ENCODE data around the gene PPP1CB.

PPP1CB gene

DNA sequence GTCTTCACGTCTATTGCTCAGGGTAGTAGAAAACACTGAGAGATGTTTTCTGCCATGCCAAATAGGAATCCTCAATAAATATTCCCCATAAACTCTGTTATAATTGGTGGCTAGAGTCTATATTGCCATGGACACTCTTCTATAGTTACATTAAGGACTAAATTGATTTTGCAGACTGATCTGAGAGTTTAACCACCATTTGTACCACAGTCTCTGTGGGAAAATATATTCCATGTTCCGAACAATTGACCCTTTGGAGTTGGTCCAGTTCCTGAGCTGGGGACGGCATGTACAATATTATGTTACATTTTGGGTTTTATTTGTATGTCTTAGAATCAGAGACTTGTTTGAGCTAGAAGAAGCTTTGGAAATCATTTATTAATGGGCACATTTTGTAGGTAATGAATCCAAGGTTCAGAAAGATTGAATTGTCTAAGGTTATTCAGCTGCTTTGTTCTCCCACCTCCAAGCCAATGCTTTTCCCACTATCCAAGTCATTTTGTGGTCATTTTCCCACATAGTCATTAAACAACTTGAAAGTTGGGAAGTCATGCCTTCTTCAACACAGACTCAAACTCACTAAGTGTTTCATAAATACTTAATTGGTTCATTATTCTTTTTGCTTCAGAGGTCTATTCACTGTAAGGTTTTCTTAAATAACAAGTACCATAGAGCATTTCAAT is 5.1 kb upstream of the PPP1CB start:
- no peak for DNase-seq (ENCODE audit: insufficient read length)
- FAIRE-seq, result no peak
- TF ChIP-seq TAF1 (IDR thresholded peaks at IDR 0.05; ENCODE audit: borderline replicate concordance, low read depth, low read length) (no peak), POLR2AphosphoS5 (IDR thresholded peaks at IDR 0.05; ENCODE audit: low read depth, low read length) (no peak), POLR2A (IDR thresholded peaks at IDR 0.05; ENCODE audit: low read depth, low read length) (no peak)

DNA sequence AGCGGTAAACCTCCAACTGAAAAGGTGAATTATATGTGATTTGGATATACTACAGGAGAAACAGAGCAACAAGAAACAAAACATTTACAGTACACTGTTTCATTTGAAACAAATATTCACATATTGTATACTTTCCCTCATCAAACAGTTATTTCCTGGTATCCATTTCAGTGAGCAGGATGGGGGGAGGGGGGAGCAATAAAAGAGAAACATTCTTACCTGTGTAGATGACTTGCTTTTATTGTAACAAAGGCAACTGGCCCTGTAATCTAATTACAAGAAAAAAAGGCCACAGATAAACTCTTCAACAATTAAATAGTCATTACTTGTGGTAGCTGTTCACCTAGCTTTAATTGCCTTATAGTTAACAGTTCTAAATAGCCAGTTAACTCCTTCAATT is 3.9 kb upstream of the PPP1CB start:
- FAIRE-seq (no peak), DNase-seq (ENCODE audit: insufficient read length) (no peak)
- TF ChIP-seq TAF1 (IDR thresholded peaks at IDR 0.05; ENCODE audit: borderline replicate concordance, low read depth, low read length) (no peak), POLR2AphosphoS5 (IDR thresholded peaks at IDR 0.05; ENCODE audit: low read depth, low read length) (no peak), POLR2A (IDR thresholded peaks at IDR 0.05; ENCODE audit: low read depth, low read length) (no peak)

DNA sequence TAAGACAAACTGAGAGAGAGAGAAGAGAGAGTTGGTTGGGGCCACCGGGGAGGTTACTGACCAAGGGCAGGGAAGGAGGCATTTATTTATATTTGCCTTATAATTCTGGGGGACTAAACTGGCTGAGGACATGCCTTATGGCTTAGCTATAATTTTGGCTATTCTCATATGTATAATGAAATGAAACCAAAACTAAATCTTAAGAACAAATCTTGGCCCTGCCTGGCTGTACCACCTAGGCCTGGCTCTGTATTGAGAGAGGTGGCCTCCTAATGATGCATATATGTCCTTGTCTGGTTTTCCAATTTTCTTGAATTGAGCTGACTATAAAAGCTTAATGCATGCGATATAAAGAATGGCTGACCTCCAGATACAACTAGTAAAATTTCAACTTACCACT is 3.5 kb upstream of the PPP1CB start:
- no peak for DNase-seq (ENCODE audit: insufficient read length)
- TF ChIP-seq TAF1 (IDR thresholded peaks at IDR 0.05; ENCODE audit: borderline replicate concordance, low read depth, low read length) (no peak), POLR2AphosphoS5 (IDR thresholded peaks at IDR 0.05; ENCODE audit: low read depth, low read length) (no peak), POLR2A (IDR thresholded peaks at IDR 0.05; ENCODE audit: low read depth, low read length) (no peak)
- FAIRE-seq, result no peak

DNA sequence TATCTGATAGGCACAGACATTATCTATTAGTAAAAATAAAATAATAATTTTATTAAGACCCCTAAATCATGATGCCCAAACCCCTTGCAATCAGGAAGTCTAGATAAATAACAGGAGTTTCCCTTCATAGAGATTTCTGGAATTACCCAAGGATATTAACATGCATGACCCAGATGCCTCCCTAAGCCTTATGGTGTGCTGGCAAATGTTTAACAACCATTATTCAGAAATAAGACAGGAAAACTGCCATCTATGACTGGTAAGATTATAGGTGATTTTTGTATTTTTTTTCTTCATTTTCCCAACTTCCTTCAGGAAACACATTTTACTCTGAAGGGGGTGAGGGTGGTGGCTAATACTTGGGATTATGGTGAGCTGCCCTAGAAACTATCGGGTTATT is 2.7 kb upstream of the PPP1CB start:
- TF ChIP-seq POLR2A (IDR thresholded peaks at IDR 0.05; ENCODE audit: low read depth, low read length) (no peak), TAF1 (IDR thresholded peaks at IDR 0.05; ENCODE audit: borderline replicate concordance, low read depth, low read length) (no peak), POLR2AphosphoS5 (IDR thresholded peaks at IDR 0.05; ENCODE audit: low read depth, low read length) (no peak)
- DNase-seq (ENCODE audit: insufficient read length) (no peak), FAIRE-seq (no peak)

DNA sequence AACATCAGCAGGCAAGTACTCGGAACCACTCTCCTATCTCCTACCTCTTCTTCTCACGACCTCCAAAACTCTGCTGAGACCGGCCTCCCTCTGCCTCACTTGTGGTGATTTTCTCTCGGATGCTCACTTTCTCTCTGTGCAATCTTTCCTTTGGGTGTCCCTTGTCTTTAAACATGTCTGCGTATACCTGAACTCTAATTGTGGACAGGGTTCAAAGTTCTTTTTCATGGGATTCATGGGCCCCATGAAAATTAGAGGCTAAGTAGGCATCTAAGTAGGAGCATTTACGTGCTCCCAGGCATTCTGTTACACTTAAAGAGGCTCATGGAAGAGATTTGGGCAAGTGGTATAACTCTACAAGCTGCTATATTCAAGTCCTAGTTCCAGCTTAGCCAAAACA is 2.1 kb upstream of the PPP1CB start:
- DNase-seq (ENCODE audit: insufficient read length), result no peak
- no peak for FAIRE-seq
- no peak for TF ChIP-seq TAF1 (IDR thresholded peaks at IDR 0.05; ENCODE audit: borderline replicate concordance, low read depth, low read length)
- TF ChIP-seq POLR2AphosphoS5 (IDR thresholded peaks at IDR 0.05; ENCODE audit: low read depth, low read length), result no peak

DNA sequence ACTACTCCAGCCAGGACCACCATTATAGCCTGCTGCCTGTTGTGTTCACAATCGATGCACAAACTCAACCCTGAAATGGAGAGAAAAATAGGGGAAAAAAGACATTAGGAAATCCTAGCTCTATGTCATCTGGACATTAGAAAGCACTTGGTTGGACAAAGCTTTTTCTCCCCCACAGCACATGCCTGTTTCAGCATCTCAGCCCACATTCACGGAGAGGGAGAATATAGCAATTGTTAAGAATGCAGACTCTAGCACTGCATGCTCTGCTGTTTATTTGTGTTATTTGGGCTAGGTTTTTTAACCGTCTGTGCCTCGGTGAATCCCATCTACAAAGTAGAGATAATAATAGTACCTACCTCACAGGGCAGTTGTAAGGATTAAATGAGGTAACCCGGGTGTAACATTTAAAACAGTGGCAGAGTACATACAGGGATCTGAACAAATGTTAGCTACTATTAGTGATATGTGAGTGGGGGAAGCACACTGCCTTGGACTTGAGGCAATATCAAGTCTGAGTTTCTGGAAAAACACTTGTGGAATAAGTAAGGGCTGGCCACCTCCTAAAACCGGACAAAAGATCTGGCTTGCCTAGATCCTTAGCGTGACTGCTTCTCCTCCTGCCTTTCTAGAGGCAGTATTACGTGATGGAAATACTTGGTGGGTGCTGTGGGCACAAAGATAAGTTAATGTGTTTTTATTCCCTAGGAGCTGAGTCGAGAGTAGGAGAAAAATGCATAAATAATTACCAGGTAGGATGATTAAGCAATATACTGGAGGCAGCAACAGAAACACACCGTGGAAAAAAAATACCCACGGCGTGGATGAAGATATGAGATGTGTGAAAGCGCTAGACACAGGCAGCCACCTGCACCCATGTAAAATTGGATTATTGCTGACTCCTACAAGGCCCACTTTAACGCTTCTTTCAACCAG is 1.0 kb upstream of the PPP1CB start:
- peak; percentile 30 for FAIRE-seq
- TF ChIP-seq POLR2AphosphoS5 (IDR thresholded peaks at IDR 0.05; ENCODE audit: low read depth, low read length), result no peak
- TF ChIP-seq TAF1 (IDR thresholded peaks at IDR 0.05; ENCODE audit: borderline replicate concordance, low read depth, low read length), result no peak
- TF ChIP-seq POLR2A (IDR thresholded peaks at IDR 0.05; ENCODE audit: low read depth, low read length), result no peak
- no peak for DNase-seq (ENCODE audit: insufficient read length)

DNA sequence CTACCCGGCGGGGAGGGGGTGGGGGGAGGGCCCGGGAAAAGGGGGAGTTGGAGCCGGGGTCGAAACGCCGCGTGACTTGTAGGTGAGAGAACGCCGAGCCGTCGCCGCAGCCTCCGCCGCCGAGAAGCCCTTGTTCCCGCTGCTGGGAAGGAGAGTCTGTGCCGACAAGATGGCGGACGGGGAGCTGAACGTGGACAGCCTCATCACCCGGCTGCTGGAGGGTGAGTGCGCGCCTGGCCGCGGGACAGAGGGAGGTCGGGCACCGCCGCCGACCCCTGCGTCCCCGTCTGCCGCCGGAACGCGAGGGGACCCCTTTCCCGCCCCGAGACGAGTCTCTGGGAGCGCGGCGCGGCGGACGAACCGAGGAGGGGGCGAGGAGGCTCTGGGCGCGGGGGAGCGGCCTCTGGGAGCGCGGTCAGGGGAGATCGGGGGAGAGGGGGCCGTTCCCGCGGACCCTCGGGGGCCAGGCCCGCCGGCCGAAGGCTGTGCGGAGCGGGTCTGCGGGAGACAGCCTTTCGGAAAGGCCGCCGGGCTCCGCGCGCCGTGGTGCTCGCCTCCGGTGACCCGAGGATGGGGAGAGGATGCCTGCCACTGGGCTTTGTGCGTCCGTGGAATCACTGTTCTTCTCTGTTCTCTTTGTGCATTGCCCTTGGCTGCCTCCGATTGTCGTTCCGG is 463 bp downstream of the PPP1CB start:
- DNase-seq (ENCODE audit: insufficient read length) (peak; percentile 19), FAIRE-seq (peak; percentile 82)
- no peak for TF ChIP-seq POLR2A (IDR thresholded peaks at IDR 0.05; ENCODE audit: low read depth, low read length)
- TF ChIP-seq POLR2AphosphoS5 (IDR thresholded peaks at IDR 0.05; ENCODE audit: low read depth, low read length), result peak; percentile 10; the same call in 1 of the 2 replicates

DNA sequence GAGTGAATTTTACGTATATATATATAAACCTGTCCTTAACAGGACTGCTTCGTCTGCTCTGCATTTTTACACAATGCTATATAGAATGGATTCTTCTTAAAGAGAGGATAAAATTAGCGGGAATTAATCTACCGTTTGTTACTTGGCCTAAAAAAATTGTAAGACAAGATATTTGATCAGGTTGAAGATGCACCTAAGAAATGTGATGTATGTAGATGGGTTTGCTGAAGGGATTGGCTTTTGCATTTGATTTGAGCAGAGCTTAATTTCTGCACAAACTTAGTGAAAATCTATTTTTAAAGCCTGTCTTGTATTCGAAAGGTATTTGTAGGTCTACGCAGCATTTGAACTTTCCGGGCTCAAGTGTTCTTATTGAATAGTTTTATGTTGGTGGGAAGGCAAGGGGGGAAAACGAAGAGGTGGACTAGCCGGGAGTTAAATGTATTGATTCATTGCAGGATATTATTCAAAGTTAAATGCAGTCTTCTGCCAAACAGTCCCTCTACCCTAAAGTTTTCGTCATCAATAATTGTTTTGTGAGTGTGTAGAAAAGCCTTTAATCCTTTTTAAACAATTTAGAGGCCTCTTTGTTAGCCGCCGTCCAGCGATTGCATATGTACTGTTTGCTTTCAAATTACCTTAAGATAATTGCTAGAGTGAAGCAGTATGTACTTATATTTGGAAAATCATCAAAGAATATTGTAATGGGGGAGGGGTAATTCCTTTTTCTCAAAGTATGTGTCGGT is 1.2 kb downstream of the PPP1CB start:
- no peak for FAIRE-seq
- DNase-seq (ENCODE audit: insufficient read length), result no peak
- TF ChIP-seq TAF1 (IDR thresholded peaks at IDR 0.05; ENCODE audit: borderline replicate concordance, low read depth, low read length) (no peak), POLR2A (IDR thresholded peaks at IDR 0.05; ENCODE audit: low read depth, low read length) (no peak), POLR2AphosphoS5 (IDR thresholded peaks at IDR 0.05; ENCODE audit: low read depth, low read length) (no peak)

DNA sequence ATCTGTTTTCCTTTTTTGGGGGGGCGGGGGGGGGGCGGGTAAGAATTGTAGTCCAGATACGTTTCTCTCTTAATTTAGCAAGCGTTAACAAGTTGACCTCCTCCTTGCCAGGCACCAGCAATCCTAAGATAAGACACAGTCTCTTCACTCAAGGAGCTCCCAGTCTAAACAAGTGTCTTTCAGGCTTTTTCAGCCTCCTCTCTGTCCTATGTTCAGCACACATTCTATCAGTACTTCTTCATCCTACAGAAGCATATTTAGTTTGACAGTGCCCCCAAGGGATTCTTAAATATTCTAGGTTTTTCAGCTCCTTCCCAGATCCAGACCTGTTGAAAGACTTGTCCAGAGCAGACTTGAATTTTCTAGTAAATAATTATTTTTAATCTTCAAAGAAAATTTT is 2.7 kb downstream of the PPP1CB start:
- no peak for DNase-seq (ENCODE audit: insufficient read length)
- no peak for FAIRE-seq
- TF ChIP-seq POLR2AphosphoS5 (IDR thresholded peaks at IDR 0.05; ENCODE audit: low read depth, low read length), result no peak
- no peak for TF ChIP-seq POLR2A (IDR thresholded peaks at IDR 0.05; ENCODE audit: low read depth, low read length)
- no peak for TF ChIP-seq TAF1 (IDR thresholded peaks at IDR 0.05; ENCODE audit: borderline replicate concordance, low read depth, low read length)

DNA sequence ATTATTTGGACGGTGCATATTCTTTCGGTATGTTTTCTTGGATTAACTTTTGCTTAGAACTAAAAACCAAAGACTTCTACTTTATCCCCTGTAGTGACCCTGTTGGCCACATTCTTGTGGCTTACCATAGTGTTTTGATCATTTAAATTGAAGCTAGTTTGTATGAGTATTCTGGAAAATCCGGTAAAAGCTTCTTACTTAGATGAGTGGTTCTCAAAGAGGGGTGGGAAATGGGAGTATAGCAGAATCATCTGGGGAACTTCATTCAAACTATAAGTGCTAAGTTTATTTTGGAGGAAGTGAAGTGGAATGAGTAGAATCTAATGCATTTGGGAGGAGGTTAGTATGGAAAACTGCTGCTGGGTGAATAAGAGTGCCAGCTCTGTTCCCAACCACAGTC is 3.8 kb downstream of the PPP1CB start:
- DNase-seq (ENCODE audit: insufficient read length) (no peak), FAIRE-seq (no peak)
- TF ChIP-seq POLR2A (IDR thresholded peaks at IDR 0.05; ENCODE audit: low read depth, low read length) (no peak), TAF1 (IDR thresholded peaks at IDR 0.05; ENCODE audit: borderline replicate concordance, low read depth, low read length) (no peak), POLR2AphosphoS5 (IDR thresholded peaks at IDR 0.05; ENCODE audit: low read depth, low read length) (no peak)

DNA sequence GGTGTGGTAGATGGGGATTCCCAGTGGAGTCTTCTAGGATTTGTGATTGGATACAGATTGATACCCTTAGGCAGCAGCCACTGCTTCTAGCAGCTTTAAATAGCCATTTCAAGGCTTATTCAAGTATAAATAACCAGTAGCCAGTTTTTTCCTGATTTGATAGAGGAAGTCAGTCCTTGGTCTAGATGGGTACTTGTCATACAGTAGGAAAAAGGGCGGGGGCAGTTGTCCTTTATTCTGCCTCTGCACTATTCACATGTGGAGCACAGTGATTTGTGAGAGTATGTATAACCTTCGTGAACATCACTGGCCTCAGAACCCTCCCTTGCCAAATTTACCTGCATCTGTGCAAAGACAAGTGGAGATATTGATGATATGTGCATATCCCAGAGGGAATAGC is 6.8 kb downstream of the PPP1CB start:
- FAIRE-seq (no peak), DNase-seq (ENCODE audit: insufficient read length) (no peak)

More for the DNA sequence above, 6.8 kb downstream of the PPP1CB start:
- no peak for TF ChIP-seq TAF1 (IDR thresholded peaks at IDR 0.05; ENCODE audit: borderline replicate concordance, low read depth, low read length)
- TF ChIP-seq POLR2A (IDR thresholded peaks at IDR 0.05; ENCODE audit: low read depth, low read length), result no peak
- no peak for TF ChIP-seq POLR2AphosphoS5 (IDR thresholded peaks at IDR 0.05; ENCODE audit: low read depth, low read length)

Data from GM12892 (cell line).